ENCODE measurements around the gene FZD10. TPM values are rescaled to one million over a fixed set of nuclear protein-coding genes. Genes with fewer than 3 reads are reported as not detected.

Gene FZD10
- polyA plus RNA-seq, 4 donors = 1.9 to 3.5 (median 3.0) TPM

DNA sequence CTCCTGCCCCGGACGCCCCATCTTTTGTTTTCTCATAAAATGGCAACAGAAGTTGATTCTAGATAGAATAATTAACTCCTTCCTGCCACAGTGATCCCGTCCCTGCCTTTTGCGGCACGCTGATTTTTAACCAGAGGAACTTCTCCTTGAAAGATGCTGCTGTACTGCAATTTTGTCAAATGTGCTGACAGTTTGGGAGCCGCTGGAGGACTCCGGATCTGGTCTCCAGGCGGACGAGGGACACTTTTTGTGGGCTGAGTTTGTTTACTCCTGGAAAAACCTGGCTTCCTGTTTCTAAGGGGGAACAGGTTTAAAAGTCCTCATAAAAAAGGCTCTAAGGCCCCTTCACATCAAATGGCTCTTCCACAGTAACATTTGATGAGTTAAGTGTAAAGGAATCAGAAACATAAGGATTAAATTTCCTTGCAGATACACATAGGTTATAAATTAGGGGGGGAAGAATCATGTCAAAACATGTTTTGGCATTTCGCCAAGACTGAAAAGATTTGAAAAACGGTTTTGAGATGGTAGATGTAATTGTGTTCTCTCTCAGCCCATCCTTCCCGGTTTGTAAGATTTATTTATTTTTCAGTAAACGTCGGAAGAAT, 15.5 kb downstream of the FZD10 start:
- no peak for DNase-seq (ENCODE audit: low read depth in 4 of 4, low spot score in 3 of 4)

DNA sequence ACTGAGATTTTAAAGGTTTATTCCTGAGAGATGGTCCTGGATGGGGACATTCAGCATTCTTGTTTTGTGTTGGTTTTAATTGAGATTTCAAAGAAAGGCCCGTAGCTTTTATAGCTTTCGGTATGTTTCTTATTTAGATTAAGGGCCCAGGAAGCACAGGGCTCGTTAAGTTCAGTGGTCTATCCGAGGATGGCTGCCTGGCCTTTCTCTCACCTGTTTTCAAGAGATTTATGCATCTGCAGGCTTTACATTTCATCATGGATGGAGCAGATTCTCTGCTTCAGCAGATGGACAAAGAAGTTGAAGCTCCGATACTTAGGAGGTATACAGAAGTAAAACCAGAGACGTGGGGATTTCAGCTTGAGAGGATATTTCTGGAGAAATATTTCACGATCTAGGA, 16.0 kb downstream of the FZD10 start:
- DNase-seq (ENCODE audit: low read depth in 4 of 4, low spot score in 3 of 4) = no peak

DNA sequence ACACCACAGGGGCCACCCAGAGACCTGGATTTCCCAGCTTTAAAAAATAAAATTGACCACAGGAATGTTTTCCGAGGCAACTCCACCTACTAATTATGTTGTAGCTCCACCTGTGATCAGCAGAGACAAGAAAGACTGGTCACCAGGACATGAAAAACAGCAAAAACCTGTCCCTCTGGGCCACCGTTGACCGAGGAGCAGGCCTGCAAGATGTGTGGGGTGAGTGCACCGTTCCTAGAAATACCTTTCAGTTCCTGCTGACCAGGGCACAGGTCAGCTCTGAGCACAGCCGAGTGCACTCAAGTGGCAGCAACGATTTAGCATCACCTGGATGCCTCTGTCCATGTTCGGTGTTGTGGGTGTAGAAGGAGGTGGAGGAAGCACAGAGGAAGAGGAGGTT, 16.9 kb downstream of the FZD10 start:
- no peak for DNase-seq (ENCODE audit: low read depth in 4 of 4, low spot score in 3 of 4)

DNA sequence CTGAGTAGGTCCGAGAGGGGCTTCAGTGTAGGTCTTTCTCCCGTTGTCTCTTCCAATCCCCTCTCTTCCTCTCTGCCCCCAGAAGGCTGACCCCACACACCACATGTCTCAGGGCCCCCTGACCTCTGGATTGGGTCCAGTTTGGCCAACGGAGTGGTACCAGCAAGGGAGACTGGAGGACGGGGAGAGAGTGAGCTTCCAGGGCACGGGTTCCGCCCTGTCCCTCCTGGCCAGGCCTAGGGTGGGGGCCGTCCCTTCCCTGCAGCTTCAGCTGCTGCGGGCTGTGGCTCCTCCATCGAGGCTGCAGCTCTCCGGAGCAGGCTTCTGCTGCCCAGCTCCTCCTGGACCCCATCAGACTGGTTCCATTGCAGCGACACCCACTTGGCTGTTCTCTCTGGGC, 17.4 kb downstream of the FZD10 start:
- no peak for DNase-seq (ENCODE audit: low read depth in 4 of 4, low spot score in 3 of 4)

DNA sequence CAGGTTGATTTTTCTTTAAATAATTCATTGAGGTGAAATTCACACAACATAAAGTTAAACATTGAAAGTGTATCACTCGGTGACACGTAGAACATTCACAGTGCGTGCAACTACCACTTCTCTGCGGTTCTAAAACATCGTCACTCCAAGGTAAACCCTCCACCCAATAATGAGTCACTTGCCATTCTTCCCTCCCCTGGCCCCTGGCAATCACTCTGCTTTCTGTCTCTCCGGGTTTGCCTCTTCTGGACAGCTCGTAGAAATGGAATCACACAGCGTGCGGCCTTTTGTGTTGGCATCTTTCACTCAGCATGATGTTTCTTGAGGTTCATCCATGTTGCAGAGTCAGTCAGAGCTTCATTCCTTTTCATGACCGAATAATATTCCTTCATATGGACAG, 18.9 kb downstream of the FZD10 start:
- DNase-seq (ENCODE audit: low read depth in 4 of 4, low spot score in 3 of 4) = no peak

DNA sequence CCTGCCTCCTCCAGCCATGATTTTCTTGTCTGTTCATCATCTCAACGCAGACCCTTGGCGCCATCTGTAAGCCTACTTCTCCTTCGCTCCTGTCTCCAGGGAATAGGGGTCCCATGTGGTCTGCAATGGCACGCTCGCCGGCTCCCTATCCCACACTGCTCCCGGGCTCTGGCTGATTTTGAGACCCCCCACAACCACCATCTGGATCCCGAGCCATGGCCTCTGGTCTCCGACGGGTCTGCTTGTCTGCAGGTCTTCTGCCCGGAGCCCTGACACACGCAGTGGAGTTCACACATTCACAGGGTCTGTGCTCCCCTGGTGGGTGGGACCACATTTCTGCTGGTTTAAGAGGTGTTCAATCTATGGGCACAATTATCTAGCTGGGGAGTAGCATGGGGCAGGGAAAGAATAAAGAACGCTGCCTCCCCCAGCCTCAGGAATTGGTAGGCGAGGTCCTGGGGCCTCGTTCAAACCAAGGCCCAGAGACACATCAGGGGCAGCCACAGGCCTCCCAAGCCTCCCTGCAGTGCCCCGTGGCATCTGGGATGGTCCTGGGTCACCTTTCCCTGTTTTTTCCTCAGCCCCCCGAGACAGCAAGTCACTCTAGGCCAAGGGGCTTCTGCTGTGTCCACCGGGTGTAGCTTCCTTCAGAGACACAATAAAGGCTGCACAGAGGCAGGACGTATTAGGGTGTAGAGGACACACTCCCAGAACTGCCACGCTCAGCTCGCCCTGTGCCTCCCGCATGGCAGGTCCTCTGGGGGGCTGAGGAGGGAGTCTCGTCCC, 21.5 kb downstream of the FZD10 start:
- DNase-seq (ENCODE audit: low read depth in 4 of 4, low spot score in 3 of 4) = no peak

DNA sequence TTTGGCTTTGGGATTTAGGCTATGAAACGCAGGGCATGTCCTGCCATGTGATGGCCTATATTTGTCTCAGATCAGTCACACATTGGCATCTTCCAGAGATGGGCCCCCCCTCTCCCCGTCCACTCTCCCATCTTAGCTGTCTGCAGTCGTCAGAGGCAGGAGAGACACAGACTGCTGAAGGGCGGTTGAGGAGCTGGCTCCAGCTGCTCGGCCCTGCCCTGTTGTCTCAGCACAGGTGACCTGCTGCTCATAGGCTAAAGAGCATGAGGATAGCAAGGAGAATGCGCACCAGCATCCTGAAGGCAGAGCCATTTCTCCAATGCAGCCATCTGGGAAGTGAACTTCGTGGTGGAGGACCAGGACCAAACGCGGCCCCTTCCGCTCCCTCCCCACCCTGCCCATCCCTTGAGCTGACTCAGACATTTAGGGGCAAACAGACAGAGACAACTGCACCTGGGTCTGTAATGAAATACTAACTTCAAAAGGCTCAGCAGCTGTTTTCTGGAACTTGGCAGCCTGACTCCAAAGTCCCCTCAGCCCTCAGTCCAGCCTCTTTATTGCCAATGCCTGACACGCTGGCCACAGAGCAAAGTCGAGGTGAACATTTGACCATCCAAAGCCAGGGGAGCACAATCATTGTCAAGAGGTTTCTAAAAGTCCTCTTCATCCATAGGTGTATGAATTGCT, 22.3 kb downstream of the FZD10 start:
- no peak for DNase-seq (ENCODE audit: low read depth in 4 of 4, low spot score in 3 of 4)

DNA sequence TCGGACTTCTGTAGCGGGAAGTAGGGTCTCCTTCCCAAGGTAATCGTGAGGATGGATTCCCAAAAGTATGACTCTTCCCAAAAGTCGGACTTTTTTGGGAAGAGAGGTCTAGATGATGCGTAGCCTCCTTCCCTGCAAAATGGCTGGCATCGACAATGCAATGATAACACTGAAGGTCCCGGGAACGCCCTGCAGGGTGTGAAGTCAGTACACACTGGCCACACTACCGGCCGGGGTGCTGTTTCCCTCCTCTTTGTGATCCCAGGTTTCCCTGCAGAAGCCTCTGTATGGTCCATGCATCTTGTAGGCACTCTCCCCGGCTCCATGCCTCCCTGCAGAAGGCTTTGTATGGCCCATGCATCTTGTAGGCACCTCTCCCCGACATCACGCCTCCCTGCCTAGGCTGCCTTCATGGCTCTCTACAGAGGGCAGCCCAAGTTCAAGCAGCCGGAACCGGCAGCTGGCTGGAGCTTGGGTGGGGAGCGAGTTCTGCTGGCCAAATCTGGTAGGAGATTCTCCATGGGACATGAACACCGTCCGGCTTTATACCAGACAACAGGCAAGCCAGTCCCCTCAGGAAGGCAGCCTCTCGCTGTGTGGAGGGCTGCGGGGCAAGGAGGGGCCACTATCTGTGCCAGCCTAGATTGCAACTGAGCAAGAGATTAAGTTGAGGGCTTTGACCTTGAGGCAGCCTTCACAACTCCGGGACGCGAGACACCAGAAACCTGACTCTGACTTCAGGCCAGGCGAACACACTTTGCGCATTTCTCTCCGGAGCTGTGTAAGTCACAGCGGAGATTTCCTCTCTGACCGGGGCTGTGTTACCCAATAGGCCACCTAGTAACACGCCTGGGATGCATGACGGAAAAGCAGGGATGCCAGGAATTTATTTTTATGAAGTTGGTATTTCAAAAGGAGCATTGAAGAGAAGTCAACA, 23.5 kb downstream of the FZD10 start:
- DNase-seq (ENCODE audit: low read depth in 4 of 4, low spot score in 3 of 4) = no peak

DNA sequence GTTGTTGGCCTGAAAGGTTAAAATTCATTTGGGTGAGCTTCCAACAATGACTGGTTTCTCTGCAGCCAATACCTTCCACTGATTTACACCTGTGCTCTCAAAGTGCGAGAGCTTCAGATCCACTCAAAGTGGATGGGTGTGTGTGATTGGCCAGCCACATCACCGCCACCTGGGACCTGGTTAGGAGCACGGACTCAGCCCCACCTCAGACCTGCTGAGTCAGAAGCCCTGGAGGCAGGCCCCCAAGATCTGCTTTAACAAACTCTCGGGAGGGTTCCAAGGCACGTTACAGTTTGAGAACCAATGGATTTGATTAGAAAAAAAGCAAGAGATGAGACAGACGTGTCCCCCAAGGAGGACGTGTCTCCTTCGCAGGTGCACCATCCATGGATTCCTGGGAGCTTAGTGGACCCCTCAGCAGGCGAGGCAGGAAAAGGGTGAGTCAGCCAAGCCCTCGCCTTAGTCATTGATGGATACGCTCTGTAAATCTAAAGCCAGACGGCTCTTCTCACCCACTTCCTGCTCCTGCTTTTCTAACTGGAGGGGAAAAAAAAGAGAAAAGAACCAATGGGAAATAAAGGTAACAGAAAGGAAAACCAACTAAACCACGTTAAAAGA, 24.5 kb downstream of the FZD10 start:
- no peak for DNase-seq (ENCODE audit: low read depth in 4 of 4, low spot score in 3 of 4)

DNA sequence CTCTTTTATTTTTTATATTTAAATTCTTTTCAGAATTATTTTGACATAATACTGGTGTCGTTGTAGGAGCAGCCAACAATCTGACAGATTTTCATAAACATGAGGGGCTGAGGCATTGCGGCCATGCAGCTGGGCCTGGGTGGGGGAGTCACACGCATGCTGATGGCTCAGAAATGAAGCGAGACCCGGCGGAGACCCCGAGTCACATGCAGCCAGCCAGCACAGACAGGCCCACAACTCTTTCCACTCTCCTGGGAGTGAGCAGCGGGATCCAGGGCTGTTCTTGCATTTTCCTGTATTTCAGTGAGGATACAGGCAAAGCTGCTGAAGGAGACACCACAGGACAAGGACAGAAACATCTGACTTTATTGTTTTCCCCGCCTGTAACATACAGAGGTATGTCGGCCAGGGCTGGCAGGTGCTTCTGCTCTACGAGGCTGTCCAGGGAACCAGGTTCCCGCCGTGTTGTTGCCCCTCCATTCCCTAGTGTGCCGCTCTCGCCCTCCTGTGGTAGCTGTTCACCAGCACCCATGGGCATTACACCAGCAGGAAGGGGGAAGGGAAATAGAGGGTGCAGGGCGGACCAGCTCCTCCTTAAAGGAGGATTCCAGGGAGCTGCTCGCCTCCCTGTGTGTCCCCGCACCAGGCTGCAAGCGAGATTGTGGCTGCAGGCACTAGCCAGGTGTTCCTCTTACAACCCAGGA, 30.5 kb downstream of the FZD10 start:
- DNase-seq (ENCODE audit: low read depth in 4 of 4, low spot score in 3 of 4) = no peak

DNA sequence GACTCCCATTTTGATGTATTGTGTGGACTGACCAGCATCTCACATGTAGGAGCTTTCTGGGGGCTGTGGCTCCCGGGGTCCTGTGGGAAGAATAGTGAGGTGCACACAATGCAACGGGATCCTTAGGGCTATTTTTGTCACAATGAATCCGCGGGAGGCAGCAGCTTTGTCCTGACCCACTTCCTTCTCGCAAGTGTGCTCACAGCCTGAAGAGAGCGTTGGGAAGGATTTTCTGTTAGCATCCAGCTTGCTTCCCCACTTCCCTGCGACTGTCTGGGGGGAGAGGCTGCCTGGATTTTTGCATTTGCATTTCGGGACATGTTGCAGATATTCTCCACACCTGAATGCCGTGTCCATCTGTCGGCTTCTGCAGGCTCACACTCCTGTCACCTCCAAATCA, 31.9 kb downstream of the FZD10 start:
- DNase-seq (ENCODE audit: low read depth in 4 of 4, low spot score in 3 of 4) = no peak

DNA sequence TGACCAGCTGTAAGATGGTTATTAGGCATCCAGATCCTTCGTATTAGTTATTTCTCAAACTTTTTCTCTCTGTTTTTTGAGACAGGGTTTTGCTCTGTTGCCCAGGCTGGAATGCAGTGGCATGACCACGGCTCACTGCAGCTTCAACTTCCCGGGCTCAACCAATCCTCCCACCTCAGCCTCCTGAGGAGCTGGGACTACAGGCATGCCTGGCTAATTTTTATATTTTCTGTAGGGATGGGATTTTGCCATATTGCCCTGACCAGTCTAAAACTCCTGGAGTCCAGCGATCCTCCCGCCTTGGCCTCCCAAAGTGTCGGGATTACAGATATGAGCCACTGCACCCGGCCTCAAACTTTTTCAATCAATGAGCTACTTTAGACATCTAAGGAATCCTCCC, 33.1 kb downstream of the FZD10 start:
- DNase-seq (ENCODE audit: low read depth in 4 of 4, low spot score in 3 of 4) = no peak

DNA sequence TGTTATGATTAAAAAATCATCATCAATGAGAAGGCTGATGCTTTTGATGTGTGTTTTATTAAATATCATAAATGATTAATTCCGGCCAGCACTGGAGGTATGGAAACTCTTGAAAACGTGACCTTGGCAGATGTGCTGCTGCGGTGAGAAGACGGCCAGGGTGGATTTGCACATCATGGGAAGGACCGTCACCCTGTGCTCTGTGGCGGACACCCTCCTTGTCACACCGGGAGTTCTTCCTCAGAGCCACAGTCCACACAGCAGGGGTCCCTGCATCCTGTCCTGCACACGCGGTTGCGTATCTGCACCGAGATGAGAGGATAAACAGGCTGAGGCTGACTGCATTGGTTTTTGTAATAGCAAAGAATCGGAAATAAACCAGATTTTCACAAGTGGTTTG, 33.5 kb downstream of the FZD10 start:
- DNase-seq (ENCODE audit: low read depth in 4 of 4, low spot score in 3 of 4) = no peak

DNA sequence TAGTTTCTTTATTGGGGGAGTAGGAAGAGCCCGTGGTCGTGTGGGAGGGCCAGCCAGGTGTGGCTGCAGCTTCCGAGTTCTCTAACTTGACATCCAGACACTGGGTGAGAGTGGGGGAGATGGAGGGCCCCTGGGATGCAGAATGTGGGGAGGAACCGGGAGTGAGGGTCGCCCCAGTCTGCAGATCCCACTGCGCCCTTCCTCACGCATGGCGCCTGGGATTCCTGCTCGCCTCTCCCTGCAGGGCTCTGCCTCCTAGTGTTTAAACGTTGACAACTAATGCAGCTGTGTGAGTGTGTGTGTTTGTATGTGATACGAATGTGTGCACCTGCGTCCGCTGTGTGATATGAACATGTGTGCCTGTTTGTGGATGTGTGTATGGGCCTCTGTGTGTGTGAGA, 34.6 kb downstream of the FZD10 start:
- DNase-seq (ENCODE audit: low read depth in 4 of 4, low spot score in 3 of 4) = no peak

DNA sequence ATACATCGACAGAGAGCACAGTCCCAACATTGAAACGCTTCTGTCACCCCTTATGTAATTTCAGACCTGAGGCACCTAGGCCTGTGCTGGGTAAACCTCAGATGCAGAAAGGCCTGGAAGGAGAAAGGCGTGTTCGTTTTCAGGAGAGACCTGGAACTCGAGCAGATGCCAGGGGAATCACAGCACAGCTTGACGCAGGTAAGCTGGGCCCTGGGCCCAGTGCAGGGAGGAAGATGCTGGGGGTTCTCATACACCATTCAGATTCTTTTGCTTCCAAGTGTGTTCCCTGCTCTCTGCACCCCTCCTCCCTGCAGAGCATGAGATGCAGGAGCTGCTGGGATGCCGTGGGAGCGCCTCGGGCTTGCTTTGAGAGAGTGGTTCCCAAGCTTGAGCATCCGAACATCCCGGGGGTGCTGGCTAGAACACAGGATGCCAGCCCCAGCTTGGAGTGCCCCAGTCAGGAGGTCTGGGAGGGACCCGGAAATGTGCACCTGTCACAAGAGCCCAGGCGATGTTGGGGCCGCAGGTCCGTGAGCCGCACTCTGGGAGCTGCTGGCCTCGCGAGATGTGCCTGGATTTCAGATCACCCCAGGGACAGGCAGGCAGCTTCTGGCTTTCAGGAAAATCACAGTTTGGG, 35.9 kb downstream of the FZD10 start:
- no peak for DNase-seq (ENCODE audit: low read depth in 4 of 4, low spot score in 3 of 4)

DNA sequence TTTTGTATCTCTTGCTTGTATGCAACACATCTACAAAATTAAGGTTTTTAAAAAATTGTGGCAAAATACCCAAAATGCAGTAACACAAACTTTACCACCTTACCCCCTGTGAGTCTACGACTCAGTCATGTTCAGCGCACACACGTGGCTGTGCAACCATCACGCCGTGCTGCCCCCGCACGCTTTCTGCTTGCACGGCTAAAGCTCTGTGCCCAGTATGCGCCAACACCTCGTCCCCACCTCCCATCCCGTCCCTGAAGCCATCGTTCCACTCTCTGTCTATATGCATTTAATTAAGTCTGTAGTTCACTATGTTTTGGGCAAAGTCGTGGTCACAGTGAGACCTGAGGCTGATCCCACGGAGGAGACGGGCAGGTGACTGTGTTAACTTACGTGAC, 36.4 kb downstream of the FZD10 start:
- DNase-seq (ENCODE audit: low read depth in 4 of 4, low spot score in 3 of 4) = no peak

DNA sequence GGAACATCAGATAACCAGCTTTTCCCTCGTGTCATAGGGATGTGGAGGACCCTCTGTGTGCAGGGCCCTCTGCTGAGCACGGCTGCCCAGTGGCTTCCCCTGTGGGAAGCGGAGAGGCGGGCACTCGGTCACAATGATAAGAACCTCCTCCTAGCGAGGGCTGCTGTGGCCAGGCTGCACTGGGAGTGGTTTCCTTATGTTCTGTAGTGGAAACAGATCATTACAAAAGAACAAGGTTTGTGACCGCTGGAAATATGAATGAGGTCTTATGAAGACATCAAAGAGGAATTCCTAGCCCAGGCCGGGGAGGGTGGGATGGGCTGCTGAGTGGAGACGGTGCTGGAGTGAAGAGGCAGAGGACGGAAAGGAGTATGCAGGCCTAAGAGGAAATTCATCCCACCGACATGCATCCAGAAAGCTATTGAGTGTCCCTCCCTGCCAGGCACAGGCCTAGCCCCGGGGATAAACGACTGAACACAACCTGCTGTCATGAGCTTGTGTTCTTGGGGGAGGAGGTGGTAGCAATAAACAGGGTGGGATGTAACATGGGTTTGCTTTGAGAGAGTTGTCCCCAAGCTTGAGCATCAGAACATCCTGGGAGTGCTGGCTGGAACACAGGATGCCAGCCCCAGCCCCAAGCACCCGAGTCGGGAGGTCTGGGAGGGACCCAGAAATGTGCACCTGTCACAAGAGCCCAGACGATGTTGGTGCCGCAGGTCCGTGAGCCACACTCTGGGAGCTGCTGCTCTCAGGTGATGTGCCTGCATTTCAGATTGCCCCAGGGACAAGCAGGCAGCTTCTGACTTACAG, 37.5 kb downstream of the FZD10 start:
- DNase-seq (ENCODE audit: low read depth in 4 of 4, low spot score in 3 of 4) = no peak

DNA sequence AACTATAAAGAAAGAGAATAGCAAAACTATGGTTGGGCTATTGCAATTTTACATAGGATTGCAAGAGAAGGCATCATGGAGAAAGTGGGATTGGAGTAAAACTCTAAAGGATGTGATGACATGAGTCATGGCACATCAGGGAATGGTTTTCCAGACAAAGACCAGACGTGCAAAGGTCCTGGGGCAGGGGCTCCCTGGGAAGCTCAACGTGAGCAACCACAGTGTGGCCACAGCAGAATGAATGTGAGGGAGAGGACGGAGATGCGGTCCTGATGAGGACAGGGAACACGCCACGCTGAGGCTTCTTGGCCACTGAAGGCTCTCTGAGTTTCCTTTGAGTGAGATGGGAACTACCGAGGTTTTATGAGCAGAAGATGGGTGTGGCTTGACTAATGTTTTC, 38.2 kb downstream of the FZD10 start:
- DNase-seq (ENCODE audit: low read depth in 4 of 4, low spot score in 3 of 4) = no peak

DNA sequence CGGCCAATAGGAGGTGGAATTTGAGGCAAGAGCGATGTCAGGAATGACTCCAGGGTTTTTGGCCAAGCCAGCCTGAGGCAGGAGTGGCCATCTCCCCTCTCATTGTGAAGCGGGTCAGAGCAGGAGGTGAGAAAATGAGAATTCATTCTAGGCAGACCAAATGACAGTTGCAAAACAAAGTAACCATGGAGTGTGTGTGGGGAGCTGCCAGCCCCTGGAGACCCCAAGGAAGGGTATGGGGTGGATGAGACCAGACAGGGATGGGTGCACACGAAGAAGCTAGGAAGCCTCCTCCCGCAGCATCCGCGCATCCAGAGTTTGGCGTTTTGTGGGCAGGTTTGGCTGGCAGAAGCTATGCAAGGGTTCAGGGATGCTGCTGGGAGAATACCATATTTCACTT, 38.8 kb downstream of the FZD10 start:
- DNase-seq (ENCODE audit: low read depth in 4 of 4, low spot score in 3 of 4) = no peak

Data from right renal pelvis (tissue), 4 donors.